MM.1S (cell line): ENCODE data around the gene PEX16.

Experiments
- CTCF ChIP-seq: fragments of 300-600 bp; sonication (generic); IDR thresholded peaks from 2 replicates; pipeline ENCODE4 v1.5.1; 2016; ENCODE audit warnings: antibody characterized with exemption, low read length, mixed read lengths
- EZH2phosphoT487 ChIP-seq: fragments of 300-600 bp; sonication (generic); IDR thresholded peaks from 2 replicates; pipeline ENCODE4 v1.6.1; 2018; ENCODE audit warnings: antibody characterized with exemption, low read length

GRCh38 chr11:45926001-45926401 lies 8.3 kb upstream of the PEX16 start:
- TF ChIP-seq CTCF (no peak), EZH2phosphoT487 (no peak)
